GM12875 (cell line): ENCODE data around the gene CCDC183.
A peak's percentile ranks its signal among the peaks of the same experiment; 100 is the strongest.
"Not testable (repeated sequence)": the region's sequence is repeated elsewhere in the genome, so short reads cannot be mapped to it uniquely, and the experiment has no call there.

ENCODE experiments used
- H3K4me3 ChIP-seq: one replicate; pipeline ENCODE4 v1.5.1; 2011; ENCODE audit warnings: low read depth, low read length, control low read depth
- CTCF ChIP-seq: IDR thresholded peaks from 2 replicates; pipeline ENCODE4 v1.5.1; 2011; ENCODE audit warnings: low read depth, mild to moderate bottlenecking, control low read depth, inconsistent platforms, low read length, moderate library complexity, borderline replicate concordance; ENCODE audit not compliant: insufficient read depth

Gene CCDC183

GRCh38 chr9:136802321-136802720 lies 6.2 kb downstream of the CCDC183 start:
- TF ChIP-seq CTCF, result no peak
- no peak overlapping the region for H3K4me3 ChIP-seq

DNA sequence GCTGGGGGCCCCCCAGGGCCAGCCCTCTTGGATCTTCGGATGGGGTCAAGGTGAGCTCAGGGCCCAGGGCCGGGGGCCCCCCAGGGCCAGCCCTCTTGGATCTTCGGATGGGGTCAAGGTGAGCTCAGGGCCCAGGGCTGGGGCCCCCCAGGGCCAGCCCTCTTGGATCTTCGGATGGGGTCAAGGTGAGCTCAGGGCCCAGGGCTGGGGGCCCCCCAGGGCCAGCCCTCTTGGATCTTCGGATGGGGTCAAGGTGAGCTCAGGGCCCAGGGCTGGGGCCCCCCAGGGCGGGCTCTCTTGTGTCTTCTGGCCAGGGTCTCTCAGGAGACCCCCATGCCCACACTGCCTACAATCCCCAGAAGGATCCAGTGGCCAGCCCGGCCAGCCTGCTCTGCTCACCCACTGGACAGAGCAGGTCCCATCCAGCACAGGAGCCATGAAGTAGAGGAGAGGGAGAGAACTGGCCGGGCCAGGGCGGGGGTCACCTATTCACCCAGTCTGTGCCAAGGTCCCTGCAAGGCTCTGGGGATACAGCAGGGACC lies 6.9 kb downstream of the CCDC183 start:
- not testable (repeated sequence) for H3K4me3 ChIP-seq

DNA sequence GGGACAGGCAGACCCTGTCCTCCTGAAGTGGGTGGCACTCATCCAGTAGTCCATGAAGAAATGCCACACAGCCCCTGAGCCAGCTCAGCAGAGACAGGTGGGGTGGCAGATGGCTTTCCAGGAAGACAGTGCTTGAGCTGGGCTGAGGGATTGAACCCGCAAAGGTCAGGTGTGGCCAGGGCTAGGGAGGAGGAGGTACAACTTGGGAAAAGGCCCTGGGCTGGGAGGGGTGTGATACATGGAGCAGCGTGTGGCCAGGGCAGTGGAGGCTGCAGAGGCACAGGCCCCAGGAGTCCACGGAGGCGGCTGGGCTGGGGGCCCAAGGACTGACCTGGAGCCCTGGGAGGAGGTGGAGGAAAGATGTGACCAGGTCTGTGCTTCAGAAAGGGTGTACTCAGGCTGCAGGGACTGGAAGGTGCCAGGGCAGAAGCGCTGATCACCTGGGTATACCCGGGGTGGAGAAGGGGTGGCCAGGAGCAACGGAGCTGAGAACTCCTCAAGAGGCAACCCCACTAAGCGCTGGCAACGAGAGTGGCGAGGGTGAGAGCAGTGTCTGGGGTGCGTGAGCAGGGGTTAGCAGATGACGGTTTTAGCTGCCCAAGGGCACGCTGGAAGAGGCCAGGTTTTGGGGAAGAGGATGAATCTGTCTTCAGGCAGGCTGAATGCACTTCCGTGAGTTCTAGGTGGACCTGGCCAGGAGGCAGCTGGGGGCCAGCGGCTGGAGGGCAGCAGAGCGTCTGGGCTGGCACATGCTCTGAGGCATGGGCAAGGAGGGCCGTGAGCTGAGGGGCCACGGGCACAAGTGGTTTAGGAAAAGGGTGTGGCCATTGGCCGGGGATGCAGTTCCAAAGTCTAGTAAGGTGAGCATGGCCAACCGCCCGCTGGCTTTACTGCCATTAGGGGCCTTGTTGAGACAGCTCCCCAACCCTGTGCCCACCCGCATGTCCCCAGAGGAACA lies 7.7 kb downstream of the CCDC183 start:
- no peak overlapping the region for H3K4me3 ChIP-seq
- no peak for TF ChIP-seq CTCF

- no peak overlapping the region for H3K4me3 ChIP-seq
- no peak for TF ChIP-seq CTCF
These were observed 8.5 kb downstream of the CCDC183 start for GRCh38 chr9:136804509-136805206.

GRCh38 chr9:136805207-136805740 lies 9.1 kb downstream of the CCDC183 start:
- no peak for TF ChIP-seq CTCF
- H3K4me3 ChIP-seq, result no peak overlapping the region

GRCh38 chr9:136806067-136806466 lies 9.9 kb downstream of the CCDC183 start:
- TF ChIP-seq CTCF, result no peak
- H3K4me3 ChIP-seq, result no peak overlapping the region

- no peak for TF ChIP-seq CTCF
These were observed 10.6 kb downstream of the CCDC183 start for GRCh38 chr9:136806631-136807201.

More at GRCh38 chr9:136806631-136807201, 10.6 kb downstream of the CCDC183 start:
- H3K4me3 ChIP-seq, result peak overlapping the region; percentile 97
